HG03066 (cell line): ENCODE results near the gene GDPD4.

Source experiments
- ATAC-seq: cut with Tn5 transposase; IDR thresholded peaks from one replicate; pipeline ENCODE4 v1.9.1; 2021; ENCODE audit warnings: low read depth; ENCODE audit not compliant: unreplicated experiment

GDPD4 gene, protein sequence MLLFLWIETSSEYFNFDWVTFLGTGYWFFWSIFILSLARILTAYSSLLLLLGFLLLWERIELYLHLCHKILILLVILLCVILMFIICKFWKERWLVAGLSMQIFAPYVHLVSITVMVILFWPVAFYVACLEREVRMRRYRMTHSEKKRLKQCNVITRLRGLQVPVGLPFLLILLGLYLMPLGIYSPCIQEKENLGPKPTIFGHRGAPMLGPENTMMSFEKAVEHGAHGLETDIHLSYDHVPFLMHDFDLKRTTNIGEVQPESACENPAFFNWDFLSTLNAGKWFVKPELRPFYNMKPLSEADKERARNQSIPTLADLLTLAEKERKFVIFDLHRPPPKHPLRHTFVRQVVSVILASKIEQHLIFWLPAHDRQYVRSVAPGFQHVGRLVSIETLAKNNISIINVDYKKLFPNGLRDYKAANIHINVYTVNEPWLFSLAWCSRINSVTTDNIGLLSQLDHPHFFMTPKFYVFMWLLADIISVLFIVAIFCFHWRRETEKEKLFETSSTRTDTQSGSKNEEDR

DNA sequence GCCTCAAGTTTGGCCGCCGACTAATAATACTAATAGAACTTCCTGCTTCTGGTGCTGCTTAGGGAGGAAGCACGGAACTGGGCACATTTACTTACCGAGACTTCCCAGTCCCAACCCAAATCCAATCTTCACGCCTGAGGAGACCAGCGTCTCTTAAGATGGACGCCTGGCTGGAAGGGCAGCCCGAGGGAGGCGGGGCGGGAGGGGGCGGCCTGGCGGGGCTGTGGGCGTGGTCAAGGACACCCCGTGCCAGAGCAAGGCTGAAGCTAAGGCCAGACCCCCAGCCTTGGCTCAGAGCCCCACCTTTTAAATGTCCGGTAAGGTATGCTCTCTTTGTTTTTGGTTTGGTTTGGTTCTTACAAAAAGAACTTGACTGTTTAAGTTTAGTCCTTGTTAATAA lies at the start of gene GDPD4:
TSS of gene GDPD4 (minus strand) at position 177 of the 400 bp plus-strand sequence. CDS start 16,549 bp downstream, outside the sequence.
- no peak for ATAC-seq

DNA sequence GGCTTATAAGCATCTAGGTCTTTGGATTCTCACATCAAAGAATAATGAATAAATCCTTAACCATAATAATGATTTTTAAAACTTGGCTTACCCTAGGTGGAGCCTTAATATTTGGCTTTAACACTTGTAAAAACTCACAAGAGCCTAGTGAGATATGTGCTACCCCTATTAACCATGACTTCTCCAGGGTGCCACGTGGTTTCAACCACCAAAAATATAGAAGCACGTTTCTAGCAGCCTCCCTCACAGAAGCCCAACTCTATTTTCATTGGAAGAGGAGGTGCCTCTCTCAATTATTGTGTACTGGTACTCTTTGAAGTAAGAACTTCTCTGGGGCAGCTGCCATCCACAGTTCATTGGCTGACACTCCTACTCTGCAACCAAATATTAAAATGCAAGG lies 46.5 kb upstream of the GDPD4 start:
- ATAC-seq: no peak

GRCh38 chr11:77346906-77347603 lies 45.6 kb upstream of the GDPD4 start:
- no peak for ATAC-seq

DNA sequence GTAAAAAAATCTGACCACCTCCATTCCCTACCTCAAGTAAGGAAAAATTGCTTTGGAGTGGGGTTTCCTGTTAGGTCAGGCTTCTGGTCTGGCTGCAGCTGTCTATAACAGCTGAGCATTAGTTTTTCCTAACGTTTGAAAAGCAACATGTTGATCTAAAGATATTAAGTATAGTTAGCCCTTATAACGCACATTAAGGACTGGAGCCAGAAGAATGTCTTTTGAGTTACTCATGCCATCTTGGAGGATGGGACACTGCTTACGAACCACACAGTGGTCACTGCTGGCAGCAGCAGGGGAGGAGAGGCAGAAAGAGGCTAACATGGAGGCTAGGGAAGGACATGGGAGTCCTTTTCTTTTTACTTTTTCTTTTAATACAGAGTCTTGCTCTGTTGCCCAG lies 44.1 kb upstream of the GDPD4 start:
- ATAC-seq: no peak

GRCh38 chr11:77340501-77340900 lies 39.0 kb upstream of the GDPD4 start:
- ATAC-seq: no peak

DNA sequence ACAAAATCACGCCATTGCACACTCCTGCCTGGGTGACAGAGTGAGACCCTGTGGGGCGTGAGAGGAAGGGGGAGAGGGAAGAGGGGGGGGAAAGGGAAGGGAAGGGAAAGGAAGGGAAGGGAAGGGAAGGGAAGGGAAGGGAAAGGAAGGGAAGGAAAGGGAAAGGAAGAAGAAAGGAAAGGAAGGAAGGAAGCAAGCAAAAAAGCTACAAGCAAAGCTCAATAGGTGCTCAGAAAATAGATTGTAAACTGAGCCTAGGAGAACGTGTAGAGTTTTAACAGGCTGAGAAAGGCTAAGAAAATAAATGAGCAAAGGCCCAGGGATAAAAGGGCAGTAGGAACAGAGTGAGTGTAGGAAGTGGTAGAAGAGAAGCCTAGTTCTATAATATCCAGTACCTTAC lies 30.8 kb upstream of the GDPD4 start:
- ATAC-seq: no peak

DNA sequence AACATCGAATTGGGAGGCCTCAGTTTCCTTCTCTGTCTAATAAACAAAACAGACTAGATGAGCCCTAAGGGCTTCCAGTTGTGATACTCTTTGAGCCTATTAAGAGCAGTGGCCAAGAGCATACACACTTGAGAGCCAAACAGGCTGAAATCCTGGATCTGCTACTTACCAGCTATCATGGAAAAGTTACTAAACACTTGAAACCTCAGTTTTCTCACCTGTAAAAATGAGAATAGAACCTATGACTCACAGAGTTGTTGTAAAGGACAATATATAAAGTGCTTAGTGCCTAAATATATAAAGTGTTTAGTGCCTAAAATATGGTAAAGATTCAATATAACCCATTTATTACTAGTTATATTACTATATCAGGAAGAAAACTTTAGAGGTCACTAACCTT lies 23.7 kb upstream of the GDPD4 start:
- no peak for ATAC-seq

DNA sequence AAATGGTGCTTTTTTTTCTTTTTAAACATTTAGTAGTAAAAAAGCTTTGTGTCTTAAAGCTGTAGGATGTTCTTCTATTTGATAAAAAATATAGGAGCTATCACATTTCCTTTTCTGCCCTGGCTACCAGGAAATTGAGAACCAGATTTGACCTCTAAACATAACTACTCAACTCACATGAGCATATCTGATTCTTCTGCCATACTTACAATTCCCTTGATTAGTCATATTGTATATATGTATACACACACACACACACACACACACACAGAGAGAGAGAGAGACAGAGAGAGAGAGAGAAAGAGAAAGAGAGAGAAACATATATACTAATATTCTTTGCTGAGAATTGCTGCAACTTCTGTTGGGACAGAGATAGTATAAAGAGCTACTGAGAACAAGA lies 23.0 kb upstream of the GDPD4 start:
- no peak for ATAC-seq

DNA sequence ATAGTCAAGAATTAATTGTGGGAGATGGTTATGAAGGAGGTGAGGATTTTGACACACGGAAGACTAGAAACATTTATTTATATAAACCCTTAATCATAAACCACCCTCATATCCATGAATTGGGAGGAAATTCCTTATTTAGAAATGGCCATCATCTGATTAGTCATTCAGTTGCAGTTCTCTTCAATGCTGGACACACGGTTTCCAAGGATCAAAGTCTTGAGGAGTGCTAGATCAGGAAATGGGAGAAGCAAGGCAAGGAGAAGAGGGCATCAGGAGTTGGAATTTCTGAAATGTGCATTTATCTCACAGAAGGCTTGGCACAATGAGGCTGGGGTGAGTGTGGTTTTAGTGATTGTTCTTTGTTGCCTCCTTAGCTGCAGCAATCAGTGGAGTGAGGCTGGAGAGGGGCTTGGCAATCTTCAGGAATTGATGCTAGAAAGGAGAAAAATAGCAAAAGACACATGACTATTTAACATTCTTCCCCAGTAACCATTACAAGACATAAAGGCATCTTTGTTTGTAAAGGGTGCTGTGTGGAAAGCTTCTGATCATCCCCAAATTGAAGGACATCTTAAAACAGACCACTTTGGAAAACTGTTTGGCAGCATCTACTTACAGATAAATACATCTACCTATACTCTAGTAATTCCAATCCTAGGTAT lies 21.6 kb upstream of the GDPD4 start:
- ATAC-seq: no peak

- no peak for ATAC-seq
Measured at GRCh38 chr11:77322506-77322905, 21.0 kb upstream of the GDPD4 start.

DNA sequence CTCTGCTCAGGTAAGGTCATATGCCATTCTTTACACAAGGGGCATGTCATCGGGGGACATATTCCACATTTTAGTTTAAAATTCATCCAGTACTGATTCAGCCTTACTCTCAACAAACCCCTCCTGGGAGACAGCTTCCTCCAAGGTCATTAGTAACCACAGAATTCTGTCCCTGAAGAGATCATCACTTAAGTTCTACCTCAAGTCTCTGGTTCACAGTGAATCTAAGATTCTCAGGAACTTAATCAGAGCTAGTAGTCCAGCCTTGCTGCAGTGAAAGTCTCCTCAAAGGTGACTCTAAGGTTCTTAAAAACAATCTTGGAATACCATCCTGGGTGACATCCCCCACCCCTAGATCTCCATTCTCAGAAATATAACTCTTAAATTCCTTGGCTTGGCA lies 18.9 kb upstream of the GDPD4 start:
- ATAC-seq: no peak

DNA sequence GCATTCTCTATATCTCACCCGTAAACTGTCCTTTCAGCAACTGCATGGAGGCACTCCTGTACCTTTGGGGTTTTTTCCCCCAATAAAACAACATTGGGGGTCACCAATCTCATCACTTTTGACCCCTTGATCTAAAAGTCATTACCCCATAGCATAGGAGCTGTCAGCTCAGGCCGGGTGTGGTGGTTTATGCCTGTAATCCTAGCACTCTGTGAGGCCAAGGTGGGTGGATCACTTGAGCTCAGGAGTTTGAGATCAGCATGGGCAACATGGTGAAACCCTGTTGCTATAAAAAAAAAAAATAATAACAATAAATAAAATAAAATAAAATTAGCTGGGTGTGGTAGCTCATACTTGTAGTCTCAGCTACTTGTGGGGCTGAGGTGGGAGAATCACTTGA lies 17.1 kb upstream of the GDPD4 start:
- ATAC-seq: no peak

- no peak for ATAC-seq
Measured at GRCh38 chr11:77316733-77317342, 15.4 kb upstream of the GDPD4 start.

GRCh38 chr11:77312107-77312506 lies 10.6 kb upstream of the GDPD4 start:
- ATAC-seq: no peak

GRCh38 chr11:77311701-77312100 lies 10.2 kb upstream of the GDPD4 start:
- no peak for ATAC-seq

- no peak for ATAC-seq
Measured at GRCh38 chr11:77310721-77311120, 9.2 kb upstream of the GDPD4 start.

DNA sequence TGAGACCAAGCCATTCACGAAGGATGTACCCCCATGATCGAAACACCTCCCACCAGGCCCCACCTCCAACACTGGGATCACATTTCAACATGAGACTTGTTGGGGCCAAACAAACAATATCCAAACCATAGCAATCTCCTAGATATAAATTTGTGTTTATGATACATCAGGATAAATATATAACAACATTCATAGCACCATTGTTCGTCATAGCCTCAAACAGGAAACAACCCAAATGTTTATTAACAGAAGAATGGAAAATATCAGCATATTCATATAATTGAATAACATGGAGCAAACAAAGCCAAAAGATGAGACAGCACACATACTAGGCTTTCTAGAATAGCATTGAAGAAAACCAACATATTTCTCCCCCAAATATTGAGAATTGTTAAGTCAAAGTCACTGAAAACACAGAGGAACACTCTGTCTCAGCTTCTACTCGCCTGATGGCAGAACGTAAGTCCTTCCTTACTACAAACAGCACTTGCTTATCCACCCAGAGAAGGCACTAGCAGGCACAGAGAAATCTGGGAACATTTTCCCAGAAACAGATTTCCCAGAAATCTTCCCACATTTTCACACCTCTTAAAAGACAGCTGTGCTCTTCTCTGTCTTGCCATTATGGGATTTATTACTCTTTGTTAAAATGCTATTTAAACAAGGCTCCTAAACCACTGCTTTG lies 8.1 kb upstream of the GDPD4 start:
- no peak for ATAC-seq

GRCh38 chr11:77308838-77309237 lies 7.4 kb upstream of the GDPD4 start:
- ATAC-seq: no peak

DNA sequence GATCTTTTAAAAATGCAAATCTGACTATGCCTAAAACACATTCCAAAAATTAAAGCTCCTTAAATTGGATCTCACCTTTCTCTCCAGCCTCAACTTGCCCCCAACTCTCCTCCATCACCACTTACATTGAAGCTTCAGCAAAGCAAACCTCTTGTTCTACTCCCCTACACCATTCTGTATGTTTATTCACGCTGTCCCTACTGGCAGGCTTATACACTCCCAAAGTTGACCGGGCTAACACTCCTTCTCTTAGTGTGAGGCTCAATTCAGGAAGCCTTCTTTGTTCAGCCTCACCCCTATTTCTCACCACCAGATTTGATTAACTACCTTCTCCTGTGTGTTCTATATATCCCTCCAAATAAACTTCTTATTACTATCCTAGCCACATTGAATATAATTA lies 1.8 kb upstream of the GDPD4 start:
- ATAC-seq: no peak

DNA sequence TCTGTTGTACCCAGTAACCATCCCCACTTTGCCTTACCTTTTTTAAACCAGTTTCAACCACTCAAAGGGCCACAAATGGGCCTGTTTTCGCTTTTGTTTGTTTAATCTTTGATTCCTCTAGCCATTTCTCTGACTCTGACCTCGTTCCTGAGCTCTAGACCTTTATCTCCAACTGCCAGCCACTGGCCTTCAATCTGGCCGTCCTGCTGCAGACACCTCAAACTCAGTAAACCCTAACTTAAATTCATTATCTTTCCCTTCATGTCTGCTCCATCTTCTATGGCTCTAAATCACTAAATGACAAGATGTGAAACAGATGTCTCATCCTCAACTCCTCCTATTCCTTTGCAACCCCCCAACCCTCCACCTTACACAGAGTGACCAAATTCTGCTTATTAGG lies 1.3 kb upstream of the GDPD4 start:
- no peak for ATAC-seq
